Fibroblast of skin of abdomen (primary cell): ENCODE measurements around the gene MVB12A.
A peak's percentile ranks its signal among the peaks of the same experiment; 100 is the strongest.

Experiments used
- DNase-seq: peaks from one replicate; pipeline ENCODE4 v3.0.0-alpha.2; 2013

The MVB12A gene

DNA sequence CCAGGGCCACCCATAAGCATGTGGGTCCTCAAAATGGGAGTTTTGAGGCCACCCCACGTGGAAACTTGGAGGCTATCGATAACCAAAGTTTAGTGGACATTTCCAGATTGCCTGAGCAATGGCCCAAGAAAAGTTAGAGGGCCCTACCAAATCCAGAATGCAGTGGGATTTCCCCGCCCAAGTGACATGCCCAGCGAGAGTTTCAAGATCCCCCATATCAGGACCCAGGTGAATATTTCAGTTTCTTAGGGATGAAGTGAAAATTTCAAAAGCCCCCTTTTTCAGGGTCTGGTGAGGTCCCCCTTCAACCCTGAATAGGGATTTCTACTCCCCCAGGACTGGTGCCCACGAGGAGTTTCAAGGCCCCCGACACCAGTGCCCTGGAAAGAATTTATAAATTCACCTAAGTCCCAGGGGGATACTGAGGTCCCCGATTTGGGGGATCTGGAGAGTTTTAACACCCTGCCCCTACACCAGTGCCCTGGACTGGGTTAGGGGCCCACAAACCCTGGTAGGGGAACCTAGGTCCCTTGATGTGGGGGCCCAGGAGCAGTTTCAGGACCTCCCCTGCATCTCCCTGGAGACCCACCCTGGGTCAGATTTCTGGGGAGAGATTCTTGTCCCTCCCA, 15.1 kb upstream of the MVB12A start:
- DNase-seq: no peak

DNA sequence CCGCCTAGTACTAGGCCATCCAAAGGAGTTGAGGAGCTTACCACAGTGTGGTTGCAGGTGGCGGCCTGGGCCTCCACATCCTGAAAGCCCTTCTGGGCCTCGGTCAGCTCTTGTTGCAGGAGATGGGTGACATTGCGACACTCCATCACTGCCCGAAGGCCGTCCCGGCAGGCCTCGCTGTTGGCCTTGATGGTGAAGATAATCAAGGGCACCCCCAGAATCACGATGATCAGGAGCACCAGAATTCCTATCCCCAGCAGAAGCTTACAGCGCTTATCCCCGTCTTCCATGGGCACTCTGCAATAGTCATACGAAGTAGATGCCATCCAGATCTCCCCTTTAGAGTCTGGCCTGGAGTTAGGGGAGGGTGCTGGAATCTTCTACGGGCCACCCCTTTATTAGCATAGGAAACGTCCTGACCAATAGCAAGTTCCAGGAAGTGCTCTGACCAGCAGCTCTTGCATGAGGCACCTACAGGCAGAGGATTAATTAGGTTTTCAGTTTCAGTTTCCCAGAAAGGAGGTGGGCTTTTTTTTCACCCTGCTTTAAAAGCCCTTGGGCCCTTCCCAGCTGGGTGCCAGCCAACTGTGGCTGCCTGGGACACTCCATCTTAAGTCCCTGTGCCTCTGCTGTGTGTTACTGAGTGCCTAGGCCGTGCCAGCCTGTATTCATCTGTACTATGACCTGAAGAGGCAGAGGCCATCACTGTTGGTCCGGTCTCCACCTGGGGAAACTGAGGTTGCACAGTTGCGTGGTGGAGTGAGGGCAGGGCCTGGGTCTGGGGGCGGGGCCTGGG, 14.4 kb upstream of the MVB12A start, which contains the start of gene BST2:
TSS of gene BST2 (minus strand) at position 381 of the 796 bp plus-strand sequence. CDS start at position 326, 55 bp downstream.
- DNase-seq: peak; percentile 35

DNA sequence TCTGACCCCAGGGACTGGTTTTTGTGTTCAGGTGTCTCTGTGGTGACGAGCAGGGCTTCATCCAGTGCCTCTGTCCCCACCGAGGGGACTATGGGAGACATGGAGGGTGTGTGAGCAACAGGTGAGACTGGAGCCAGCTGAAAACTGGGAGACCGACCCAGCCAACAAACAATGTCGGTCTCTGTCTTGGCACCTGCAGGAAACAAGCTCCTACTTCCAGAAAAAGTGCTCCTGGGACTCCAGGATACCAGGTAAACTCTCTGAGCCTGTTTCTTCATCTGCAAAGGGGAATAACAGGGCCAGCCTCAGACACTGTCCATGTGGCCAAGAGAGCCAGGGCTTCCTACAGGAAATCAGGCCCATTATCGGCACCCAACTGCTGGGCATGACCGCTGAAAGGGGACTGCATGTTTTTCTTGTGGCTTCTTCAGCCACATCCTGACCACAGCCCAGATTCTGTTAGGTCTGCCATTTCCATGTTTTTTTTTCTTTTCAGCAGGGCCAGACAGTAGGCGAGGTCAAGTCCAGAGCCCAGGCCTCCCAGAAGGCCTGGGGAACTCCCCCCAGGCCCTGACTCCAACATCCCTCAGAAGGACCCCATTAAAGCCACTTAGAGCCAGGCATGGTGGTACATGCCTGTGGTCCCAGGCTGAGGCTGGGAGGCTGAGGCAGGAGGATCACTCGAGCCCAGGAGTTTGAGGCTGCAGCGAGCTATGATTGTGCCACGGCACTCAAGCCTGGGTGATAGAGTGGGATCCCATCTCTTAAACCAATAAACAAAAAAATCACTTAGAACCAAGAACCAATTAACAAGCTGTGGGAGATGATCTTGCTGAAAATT, 13.6 kb upstream of the MVB12A start:
- no peak for DNase-seq

DNA sequence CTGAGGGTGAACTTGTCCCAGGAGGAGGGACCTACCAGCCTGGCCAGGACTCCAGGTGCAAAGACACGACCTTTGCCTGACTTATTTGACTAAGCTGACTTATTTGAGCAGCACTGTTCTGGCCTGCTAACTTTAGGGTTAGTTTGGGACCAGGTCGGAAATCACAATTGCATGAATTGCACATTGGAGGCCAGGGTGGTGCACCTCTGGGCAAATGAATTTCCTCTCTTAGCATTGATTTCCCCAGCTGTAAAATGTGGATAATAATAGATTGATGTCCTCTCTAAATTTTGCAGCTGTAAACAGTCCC, 13.0 kb upstream of the MVB12A start:
- no peak for DNase-seq

DNA sequence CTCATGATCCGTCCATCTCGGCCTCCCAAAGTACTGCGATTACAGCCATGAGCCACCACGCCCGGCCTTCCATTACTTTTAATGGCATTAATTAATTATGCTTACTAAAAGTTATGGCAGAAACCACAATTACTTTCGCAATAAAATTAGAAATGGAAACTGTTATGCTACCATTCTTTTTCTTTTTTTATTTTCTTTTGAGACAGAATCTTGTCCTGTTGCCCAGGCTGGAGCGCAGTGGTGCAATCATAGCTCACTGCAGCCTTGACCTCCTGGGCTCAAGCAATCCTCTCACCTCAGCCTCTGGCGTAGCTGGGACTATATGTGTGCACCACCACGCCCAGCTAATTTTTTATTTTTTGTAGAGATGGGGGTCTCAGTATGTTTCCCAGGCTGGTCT, 9.9 kb upstream of the MVB12A start:
- DNase-seq: no peak

DNA sequence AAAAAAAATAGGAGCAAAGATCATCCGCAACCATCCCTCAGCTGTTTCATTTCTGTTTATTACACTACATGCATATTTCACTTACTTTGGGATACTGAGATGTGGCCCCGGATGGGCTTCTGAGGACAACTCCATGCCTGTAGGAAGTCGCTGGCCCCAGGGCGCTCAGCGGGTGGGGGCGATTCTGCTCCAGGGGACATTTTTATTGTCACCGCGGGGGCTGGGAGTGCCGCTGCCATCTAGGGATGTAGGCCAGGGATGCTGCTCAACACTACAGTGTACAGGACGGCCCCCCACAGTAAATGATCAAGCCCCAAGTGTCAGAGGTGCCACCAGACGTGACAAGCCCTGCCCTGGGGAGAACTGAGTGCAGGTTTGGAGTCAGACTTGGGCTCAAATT, 8.0 kb upstream of the MVB12A start:
- no peak for DNase-seq

DNA sequence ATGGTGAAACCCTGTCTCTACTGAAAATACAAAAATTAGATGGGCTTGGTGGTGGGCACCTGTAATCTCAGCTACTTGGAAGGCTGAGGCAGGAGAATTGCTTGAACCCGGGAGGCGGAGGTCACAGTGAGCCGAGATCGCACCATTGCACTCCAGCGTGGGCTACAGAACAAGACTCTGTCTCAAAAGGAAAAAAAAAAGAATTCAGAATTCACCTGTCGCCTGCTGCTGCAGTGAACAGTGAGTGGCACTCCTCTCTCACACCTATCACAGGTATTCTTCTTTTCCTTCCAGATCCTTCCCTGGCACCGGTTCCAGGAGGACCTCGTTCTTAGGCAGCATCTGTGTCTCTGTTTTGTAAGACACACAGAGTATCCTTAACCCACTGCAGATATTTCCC, 5.8 kb upstream of the MVB12A start:
- DNase-seq: no peak

DNA sequence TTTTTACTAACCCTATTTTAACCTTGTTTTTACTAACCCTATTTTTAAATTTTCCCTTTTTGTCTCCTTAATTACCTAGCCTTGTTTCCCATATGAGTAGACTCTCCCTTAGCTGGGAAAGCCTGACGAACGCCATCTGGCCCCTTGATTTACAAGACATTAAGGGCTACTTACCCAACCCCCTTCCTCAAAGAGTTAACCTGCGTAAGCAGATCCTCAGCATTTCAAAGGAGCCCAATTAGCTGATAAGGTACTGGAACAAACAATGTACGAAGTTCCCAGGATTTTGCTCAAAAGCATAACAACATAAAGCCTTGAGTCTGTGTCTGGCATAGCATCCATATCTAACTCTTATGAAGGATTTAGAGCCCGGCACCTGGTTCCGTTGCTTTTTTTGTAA, 4.7 kb upstream of the MVB12A start:
- no peak for DNase-seq

DNA sequence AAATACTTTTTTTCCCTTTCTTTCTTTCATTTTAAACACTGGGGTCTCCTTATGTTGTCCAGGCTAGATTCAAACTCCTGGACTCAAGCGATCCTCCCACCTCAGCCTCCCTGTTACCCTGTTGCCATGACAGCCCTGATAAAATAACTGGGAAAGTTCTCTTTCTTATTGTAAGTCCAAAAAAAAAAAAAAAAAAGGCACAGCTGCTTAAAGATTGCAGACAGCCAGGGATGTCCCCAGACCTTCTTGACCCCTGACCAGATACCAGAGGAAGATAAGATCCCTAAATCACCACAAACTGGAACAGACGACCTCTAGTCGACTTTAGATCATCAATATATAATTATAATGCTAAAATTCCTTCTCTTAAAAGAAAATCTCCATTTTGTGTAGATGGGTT, 1.1 kb upstream of the MVB12A start:
- no peak for DNase-seq

DNA sequence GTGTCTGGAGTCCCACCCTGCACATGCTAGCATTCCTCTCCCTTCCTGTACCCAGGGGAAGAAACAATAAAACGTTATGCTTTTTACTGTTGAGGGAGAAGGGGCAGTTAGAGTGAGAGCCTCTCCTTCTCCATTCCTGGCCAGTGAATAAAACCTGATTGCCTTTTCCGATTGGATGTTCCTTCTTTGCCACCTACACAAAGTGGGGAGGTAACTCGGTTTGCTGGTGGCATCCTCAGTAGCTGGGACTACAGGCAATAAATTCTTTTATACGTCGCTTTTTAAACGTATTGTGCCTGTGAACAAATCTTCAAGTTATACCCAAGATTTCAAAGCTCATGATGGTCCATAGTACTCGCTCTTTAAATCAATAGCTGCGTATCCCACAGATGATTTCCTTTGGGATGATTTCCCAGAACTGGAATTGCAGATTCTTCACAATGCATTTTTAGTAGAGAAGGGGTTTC, 660 bp upstream of the MVB12A start:
- DNase-seq: no peak

DNA sequence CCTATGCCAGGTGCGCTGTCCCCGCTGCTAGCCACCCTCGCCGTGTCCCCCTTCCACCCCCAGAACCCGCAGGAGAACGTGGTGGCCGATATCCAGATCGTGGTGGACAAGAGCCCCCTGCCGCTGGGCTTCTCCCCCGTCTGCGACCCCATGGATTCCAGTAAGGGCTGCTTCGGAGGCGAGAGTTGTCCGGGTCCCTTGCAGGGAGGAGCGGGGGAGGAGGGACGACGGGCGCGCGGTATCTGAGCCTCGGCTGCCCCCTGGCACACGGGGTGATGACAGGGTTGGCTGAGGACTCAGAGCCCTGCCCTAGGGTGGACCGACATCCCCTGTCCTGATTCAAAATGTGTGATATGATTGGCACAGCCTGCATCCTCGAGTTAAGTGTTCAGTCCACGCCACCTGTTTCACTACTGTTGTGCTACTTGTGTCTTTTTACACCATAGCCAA, 653 bp downstream of the MVB12A start:
- no peak for DNase-seq

DNA sequence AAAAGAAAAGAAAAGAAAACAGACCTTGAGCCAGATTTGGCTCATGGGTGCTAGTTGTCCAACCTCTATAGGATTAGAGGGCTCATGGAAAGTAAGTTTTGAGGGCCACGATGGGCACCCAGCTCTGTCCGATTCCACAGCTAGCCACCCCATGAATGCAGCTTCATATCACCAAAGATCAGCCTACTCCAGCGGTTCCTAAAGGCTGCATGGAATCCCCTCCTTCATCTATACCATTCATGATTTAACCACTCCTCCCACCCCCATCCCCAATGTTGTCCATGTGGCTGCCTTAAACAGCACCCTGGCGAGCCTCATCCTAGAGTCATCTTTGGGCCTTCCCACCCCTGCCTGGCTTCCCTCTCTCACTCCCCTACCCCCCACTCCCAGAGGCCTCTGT, 2.1 kb downstream of the MVB12A start:
- DNase-seq: no peak

DNA sequence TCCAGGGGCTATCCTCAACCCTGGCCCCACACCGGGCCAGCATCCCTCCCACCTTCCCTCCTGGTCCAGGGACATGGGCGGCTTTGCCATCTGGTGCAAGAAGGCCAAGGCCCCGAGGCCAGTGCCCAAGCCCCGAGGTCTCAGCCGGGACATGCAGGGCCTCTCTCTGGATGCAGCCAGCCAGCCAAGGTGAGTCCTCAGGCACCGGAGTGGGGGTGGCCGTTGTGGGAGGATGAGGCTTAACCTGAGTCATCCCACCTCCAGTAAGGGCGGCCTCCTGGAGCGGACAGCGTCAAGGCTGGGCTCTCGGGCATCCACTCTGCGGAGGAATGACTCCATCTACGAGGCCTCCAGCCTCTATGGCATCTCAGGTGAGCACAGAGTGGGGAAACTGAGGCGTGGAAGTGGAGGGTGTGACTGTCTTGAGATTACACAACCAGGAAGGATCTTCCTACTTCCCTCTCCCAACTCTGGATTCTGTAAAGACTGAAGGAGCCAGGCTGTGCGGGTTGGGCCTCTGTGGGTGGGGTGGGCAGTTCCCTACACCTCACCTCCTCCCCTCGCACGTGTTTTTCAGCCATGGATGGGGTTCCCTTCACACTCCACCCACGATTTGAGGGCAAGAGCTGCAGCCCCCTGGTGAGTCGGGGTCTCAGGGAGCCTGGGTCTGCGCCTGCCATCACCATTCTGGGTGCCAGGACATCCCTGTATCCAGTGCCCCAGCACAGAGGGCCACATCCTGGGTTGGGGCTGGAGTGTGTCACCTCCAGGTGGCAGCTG, 3.8 kb downstream of the MVB12A start:
- DNase-seq: no peak

DNA sequence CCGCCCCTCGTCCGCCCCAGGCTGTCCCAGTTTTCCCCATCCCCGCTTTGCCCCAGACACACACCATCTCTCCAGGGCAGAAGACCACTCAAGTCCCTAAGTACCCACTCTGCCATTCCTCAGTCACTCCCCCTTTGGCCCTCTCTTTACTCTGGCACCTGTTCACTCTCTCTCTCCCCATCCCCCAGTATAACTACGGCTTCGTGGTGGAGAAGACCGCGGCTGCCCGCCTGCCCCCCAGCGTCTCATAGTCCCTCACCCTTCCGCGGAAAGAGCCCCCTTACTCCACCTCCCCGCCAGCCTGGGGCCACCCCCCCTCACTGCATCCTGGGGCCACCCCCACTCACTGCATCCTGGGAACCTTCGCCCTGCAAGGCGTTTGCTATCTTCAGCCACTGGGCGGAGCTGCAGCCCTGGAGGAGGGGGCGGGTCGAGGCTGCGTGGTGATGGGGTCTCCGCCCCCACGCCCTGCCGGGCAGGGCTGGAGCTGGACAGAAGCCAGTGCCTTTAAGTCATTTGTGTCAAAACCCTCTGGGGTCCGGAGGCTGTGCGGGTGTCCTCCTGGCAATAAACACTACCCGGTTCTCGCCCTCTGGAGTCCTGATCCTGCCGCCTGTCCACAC, 5.0 kb downstream of the MVB12A start:
- no peak for DNase-seq

DNA sequence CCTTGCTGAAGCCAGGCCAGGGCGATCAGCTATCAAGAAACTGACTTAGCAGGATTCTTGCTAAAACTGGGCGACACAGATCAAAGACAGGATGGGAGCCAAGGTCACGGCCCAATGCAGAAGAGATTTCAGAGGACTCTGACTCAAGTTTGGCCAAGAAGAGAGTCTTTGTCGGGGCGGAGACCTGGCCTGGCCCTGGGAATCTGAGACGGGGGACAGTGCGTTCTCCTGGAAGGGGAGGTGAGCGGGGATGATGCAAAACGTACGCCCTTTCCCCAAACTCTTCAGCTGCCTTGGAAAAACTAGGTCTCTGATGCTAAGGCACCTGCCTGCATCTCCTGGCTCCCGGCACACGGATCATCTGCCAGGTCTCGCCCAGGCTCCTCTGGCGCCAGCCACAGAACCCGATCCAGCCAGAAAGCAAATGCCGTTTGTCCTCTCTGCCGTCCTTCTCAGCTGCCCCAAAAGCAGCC, 9.8 kb downstream of the MVB12A start:
- no peak for DNase-seq

DNA sequence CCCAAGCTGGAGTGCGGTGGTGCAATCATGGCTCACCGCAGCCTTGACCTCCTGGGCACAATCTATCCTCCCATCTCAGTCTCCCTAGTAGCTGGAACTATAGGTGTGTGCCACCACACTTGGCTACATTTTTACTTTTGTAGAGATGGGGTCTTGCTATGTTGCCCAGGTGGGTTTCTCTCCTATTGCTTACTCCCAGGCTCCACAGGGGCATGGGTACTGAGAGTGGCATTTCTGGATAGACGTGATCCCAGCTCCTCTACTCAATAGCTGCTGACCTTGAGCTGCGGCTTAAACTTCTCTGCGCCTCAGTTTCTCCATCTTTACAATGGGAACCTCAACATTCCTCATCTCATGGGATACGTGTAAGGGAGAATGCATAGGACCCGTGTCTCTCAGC, 11.6 kb downstream of the MVB12A start:
- no peak for DNase-seq

DNA sequence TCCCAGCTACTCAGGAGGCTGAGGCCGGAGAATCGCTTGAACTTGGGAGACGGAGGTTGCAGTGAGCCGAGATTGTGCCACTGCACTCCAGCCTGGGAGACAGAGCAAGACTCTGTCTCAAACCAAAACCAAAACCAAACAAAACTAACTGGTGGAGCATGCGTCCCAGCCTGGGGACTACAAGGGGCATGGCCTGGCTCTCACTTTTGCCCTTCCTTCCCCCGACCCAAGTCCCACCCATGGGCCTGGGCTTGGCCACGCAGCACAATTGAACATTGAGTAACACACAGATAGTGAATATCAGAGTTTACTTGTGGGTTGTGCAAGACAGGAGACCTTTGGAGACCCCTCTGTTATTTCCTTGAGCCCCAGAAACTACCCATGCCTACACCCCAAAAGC, 15.4 kb downstream of the MVB12A start:
- no peak for DNase-seq

DNA sequence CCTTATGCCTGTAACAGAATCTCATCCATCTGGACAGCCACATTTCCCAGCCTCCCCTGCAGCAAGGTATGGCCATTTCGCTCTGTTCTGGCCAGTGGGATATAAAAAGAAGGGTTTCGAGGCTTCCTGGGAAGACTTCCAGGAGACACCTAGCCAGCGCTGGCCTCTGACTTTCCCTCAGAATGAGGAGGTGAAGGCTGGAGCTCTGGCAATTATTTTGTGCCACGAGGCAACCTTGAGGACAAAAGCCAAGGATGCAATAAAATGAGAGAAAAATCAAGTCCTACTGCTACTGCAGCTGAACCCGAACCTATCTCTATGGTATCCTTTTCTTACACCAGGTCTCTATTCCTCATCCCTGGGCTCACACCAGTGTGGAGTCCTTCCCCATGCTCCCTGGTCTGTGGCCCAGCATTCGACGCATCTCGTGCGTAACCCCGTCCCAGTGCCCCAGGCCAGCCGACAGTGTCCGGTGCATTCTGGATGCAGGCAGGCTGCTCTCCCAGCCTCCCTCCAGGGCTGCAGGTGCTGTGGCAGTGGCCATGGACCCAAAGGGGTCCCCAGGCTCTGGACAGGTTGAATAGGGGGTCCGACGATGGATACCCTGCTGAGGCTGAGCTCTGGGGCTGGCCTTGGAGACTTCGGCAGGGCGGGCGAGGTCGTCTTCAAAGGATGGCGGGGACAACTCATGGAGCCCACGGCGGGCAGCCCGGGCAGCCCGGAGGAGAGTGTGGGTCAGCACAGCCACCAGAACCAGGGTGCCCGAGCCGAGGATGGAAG, 16.4 kb downstream of the MVB12A start:
- DNase-seq: no peak

DNA sequence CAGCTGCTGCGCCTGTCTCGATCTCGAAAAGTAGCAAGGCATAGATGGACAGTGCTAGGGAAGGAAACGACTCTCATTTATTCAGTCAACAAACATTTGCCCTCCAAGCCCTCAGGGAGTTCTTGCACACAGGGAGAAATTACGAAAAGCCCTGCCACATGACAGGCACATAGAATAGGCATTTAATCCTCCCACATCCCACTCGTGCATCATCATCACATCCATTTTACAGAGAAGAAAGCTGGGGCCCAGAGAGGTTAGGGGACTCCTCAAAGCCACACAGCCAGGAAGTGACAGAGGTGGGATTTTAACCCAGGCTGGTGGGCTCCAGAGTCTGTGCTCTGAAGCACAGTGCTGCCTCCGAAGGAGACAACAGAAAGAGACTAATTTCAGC, 17.0 kb downstream of the MVB12A start:
- DNase-seq: no peak

DNA sequence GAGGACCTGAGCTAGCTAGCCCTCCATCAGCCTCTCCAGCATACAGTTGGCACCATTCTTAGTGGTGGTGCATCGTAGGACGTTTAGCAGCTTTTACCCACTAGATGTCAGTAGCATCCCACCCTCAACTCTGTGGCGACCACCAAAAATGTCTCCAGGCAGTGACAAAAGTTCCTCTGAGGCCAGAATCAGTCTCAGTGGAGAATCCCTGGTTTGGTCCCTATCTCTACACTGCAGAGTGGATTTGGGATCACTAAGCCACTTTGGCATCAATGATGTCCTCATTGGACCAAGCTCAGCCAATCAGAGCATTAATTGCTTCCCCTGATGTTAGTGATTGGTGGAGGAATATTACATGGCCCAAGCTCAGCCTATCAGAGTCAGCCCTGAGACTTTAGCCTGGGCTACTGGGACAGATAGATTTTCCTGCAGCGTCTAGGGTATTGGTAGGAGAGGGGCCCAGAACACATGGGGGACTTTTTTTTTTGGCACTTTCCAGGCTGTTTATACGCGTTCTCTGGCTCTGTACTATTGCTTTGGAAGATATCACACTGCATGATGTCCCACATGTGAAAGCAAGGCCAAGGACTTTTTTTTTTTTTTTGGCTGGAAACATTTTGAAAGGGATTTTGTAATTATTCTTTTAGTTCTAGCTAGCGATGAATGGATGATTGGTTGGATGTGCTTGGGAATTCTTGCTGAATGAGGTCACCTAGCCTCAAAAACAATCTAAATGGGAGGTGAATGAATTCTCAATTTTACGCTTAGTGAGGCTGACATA, 21.6 kb downstream of the MVB12A start:
- DNase-seq: peak; percentile 26
